Spleen (tissue), 11 donors: Measurements from ENCODE around the gene VPS39. TPM values are rescaled to one million over a fixed set of nuclear protein-coding genes. Genes with fewer than 3 reads are reported as not detected.

Experiments
- DNase-seq: peaks from one replicate; pipeline ENCODE4 v3.0.0-alpha.2; 2020
- H3K27ac ChIP-seq, 8 donors: fragments of 200-600 bp; sonication (generic) in 7 of 8; 1 replicate in 4 of 8; 2 replicates in 4 of 8; pipeline versions ENCODE4 v1.5.0 to v1.8.0; 2016 to 2021; ENCODE audit warnings: inconsistent platforms in 4 of 8, mild to moderate bottlenecking in 4 of 8, moderate library complexity in 1 of 8
- H3K27me3 ChIP-seq, 7 donors: fragments of 200-600 bp; sonication (generic) in 6 of 7; replicated peaks in 1 of 7; 1 replicate in 4 of 7; 2 replicates in 3 of 7; pipeline versions ENCODE4 v1.5.0 to v1.8.0; 2016 to 2021; ENCODE audit warnings: inconsistent platforms in 3 of 7, mild to moderate bottlenecking in 1 of 7
- H3K36me3 ChIP-seq, 6 donors: fragments of 200-600 bp; sonication (generic) in 5 of 6; 1 replicate in 4 of 6; 2 replicates in 2 of 6; pipeline versions ENCODE4 v1.5.0 to v1.8.0; 2016 to 2021; ENCODE audit warnings: inconsistent platforms in 2 of 6
- H3K4me1 ChIP-seq, 6 donors: fragments of 200-600 bp; sonication (generic) in 5 of 6; 1 replicate in 3 of 6; 2 replicates in 3 of 6; pipeline versions ENCODE4 v1.5.0 to v1.8.0; 2016 to 2021; ENCODE audit warnings: inconsistent platforms in 3 of 6
- H3K4me3 ChIP-seq, 8 donors: fragments of 200-600 bp; sonication (generic) in 7 of 8; 1 replicate in 4 of 8; 2 replicates in 4 of 8; pipeline versions ENCODE4 v1.5.0 to v1.8.0; 2016 to 2021; ENCODE audit warnings: inconsistent platforms in 4 of 8, mild to moderate bottlenecking in 4 of 8, moderate library complexity in 2 of 8
- H3K9me3 ChIP-seq, 8 donors: fragments of 200-600 bp; sonication (generic) in 7 of 8; 1 replicate in 4 of 8; 2 replicates in 4 of 8; pipeline versions ENCODE4 v1.5.0 to v1.8.0; 2016 to 2021; ENCODE audit warnings: inconsistent platforms in 4 of 8
- CTCF ChIP-seq, 11 experiments: fragments of 200-600 bp in 7 of 11; fragments of 450-650 bp in 4 of 11; sonication (generic) in 4 of 11; IDR thresholded peaks in 8 of 11; conservative IDR thresholded peaks in 3 of 11; 1 replicate in 7 of 11; 2 replicates in 4 of 11; pipeline versions ENCODE4 v1.4.0 to v1.8.0; 2016 to 2021; ENCODE audit warnings: antibody characterized with exemption in 11 of 11, inconsistent platforms in 4 of 11, mild to moderate bottlenecking in 1 of 11
- POLR2A ChIP-seq, 3 donors: fragments of 450-650 bp; IDR thresholded peaks; one replicate each; pipeline ENCODE4 v1.5.1; 2017; ENCODE audit warnings: antibody characterized with exemption in 3 of 3, mild to moderate bottlenecking in 1 of 3
- POLR2AphosphoS5 ChIP-seq, 3 donors: sonication (generic); formaldehyde crosslinking; IDR thresholded peaks; one replicate each; pipeline ENCODE4 v1.5.1; 2017; ENCODE audit warnings: antibody characterized with exemption in 3 of 3
- WGBS, 5 donors: extraction: QIAGEN DNeasy Blood & Tissue Kit in 3 of 5; methylation state at CpG; one replicate each; pipeline versions ENCODE4 v1.1.5 to v1.1.7; 2013 to 2018; 5-methylcytosine and 5-hydroxymethylcytosine counted together
- intact Hi-C: fragments of 100-400 bp; cut with DNase I; formaldehyde crosslinking; loops from one replicate; pipeline ENCODE4 v1.15.0; 2023; ENCODE audit warnings: low total_unique reads
- polyA plus RNA-seq, 3 donors: library from polyadenylated mRNA; stranded (reverse); fragments of 200-250 nt; gene quantifications; one replicate each; pipeline ENCODE4 v1.2.1, GENCODE V29; 2013
- total RNA-seq, 7 donors: library from RNA; depleted of rRNA in 3 of 7; stranded (reverse); fragments of >200 nt in 3 of 7; fragmentation: NEBNext Ultra II Directional in 4 of 7; extraction: Animal tissue kit (Norgen Biotek cat#: 25700) in 4 of 7; gene quantifications; one replicate each; pipeline versions ENCODE4 v1.1.0 to v1.2.1, GENCODE V29; 2016 to 2021
- donor health status: healthy with polysubstance abuse.
- donor health status: DM: no; HTN: no; CAD: no; lungs with moderate emphysema.
- donor health status: DM: no; HTN: no; CAD: no.
- donor health status: Bipolar disorder and iron deficiency.
- donor health status: healthy.
- donor health status: DM: no; HTN: no; CAD: no.
- donor health status: DM: yes; HTN: yes; CAD: no.

VPS39 gene
- total and polyA plus RNA-seq, 10 donors, result 25.9 to 220 (median 94.2) TPM

- DNase-seq, result peak; percentile 57
- TF ChIP-seq POLR2A (IDR thresholded peaks at IDR 0.05) (no peak), POLR2AphosphoS5 (IDR thresholded peaks at IDR 0.05) (no peak), CTCF (IDR thresholded peaks at IDR 0.05 in 8 of 11, conservative IDR thresholded peaks at IDR 0.05 in 3 of 11) (no peak)
- intact Hi-C loops, result no loop called here
- Histone ChIP-seq H3K27ac (no peak overlapping the region), H3K4me3 (no peak overlapping the region), H3K36me3 (no peaks in the 10 kb centered on the region), H3K9me3 (no peaks in the 10 kb centered on the region), H3K4me1 (no peaks in the 10 kb centered on the region), H3K27me3 (peaks cover 0 to 3% (median 0%) of the 10 kb centered on the region in 7 donors)
- WGBS, 5 donors, result 83 to 92% (median 87%) methylated on average over 13 to 17 of the region's 17 CpGs
Observed at GRCh38 chr15:42150219-42150970, 57.7 kb downstream of the VPS39 start.

- peak; percentile 52 for DNase-seq
- intact Hi-C loops, result no loop called here
- H3K36me3 ChIP-seq, result no peaks in the 10 kb centered on the region
- no peaks in the 10 kb centered on the region for H3K9me3 ChIP-seq
- TF ChIP-seq CTCF (IDR thresholded peaks at IDR 0.05 in 8 of 11, conservative IDR thresholded peaks at IDR 0.05 in 3 of 11) (no peak), POLR2AphosphoS5 (IDR thresholded peaks at IDR 0.05) (no peak), POLR2A (IDR thresholded peaks at IDR 0.05) (no peak)
- H3K4me3 ChIP-seq, result no peak overlapping the region
- H3K4me1 ChIP-seq, result no peaks in the 10 kb centered on the region
- H3K27me3 ChIP-seq, result peaks cover 0 to 3% (median 0%) of the 10 kb centered on the region in 7 donors
- 77 to 91% (median 87%) methylated on average over 5 to 14 of the region's 14 CpGs for WGBS, 5 donors
- no peak overlapping the region for H3K27ac ChIP-seq
Observed at GRCh38 chr15:42149493-42150218, 58.4 kb downstream of the VPS39 start.

- Histone ChIP-seq H3K9me3 (no peaks in the 10 kb centered on the region), H3K36me3 (no peaks in the 10 kb centered on the region), H3K4me3 (no peak overlapping the region), H3K27ac (no peak overlapping the region), H3K27me3 (peaks cover 0 to 5% (median 0%) of the 10 kb centered on the region in 7 donors), H3K4me1 (no peaks in the 10 kb centered on the region)
- TF ChIP-seq POLR2AphosphoS5 (IDR thresholded peaks at IDR 0.05) (no peak), POLR2A (IDR thresholded peaks at IDR 0.05) (no peak), CTCF (IDR thresholded peaks at IDR 0.05 in 8 of 11, conservative IDR thresholded peaks at IDR 0.05 in 3 of 11) (no peak)
- DNase-seq, result no peak
- intact Hi-C loops, result no loop called here
- WGBS, 5 donors, result 83 to 95% (median 85%) methylated on average over 12 of the region's 12 CpGs
Observed at GRCh38 chr15:42148808-42149492, 59.2 kb downstream of the VPS39 start.

- Histone ChIP-seq H3K27me3 (peaks cover 0 to 5% (median 0%) of the 10 kb centered on the region in 7 donors), H3K27ac (no peak overlapping the region), H3K4me1 (no peaks in the 10 kb centered on the region), H3K4me3 (no peak overlapping the region), H3K36me3 (no peaks in the 10 kb centered on the region), H3K9me3 (no peaks in the 10 kb centered on the region)
- WGBS, 5 donors, result 75 to 97% (median 91%) methylated on average over 4 of the region's 4 CpGs
- TF ChIP-seq POLR2A (IDR thresholded peaks at IDR 0.05) (no peak), POLR2AphosphoS5 (IDR thresholded peaks at IDR 0.05) (no peak), CTCF (IDR thresholded peaks at IDR 0.05 in 8 of 11, conservative IDR thresholded peaks at IDR 0.05 in 3 of 11) (no peak)
- intact Hi-C loops, result no loop called here
- DNase-seq, result no peak
Observed at GRCh38 chr15:42147431-42147735, 60.7 kb downstream of the VPS39 start.
